ENCODE data around the gene OR13C9. TPM values are rescaled to one million over a fixed set of nuclear protein-coding genes. Genes with fewer than 3 reads are reported as not detected.
"Not testable (repeated sequence)": the region's sequence is repeated elsewhere in the genome, so short reads cannot be mapped to it uniquely, and the experiment has no call there.

The OR13C9 gene
- not detected for total RNA-seq

GRCh38 chr9:104618104-104618503 is at the start of gene OR13C9:
Gene OR13C9 (minus strand): TSS chr9:104618204. CDS start chr9:104618204, 0 bp downstream.
- Histone ChIP-seq H3K9ac (ENCODE audit: low read depth in 2 of 2, low read length in 2 of 2) (no peak within 1 kb of the TSS), H3K4me3 (no peak within 1 kb of the TSS), H3K36me3 (no peaks in the 10 kb centered on the region), H3K4me1 (no peaks in the 10 kb centered on the region), H3K9me3 (no peaks in the 10 kb centered on the region), H3K27ac (no peak within 1 kb of the TSS), H3K27me3 (no peaks in the 10 kb centered on the region)
- no peak for TF ChIP-seq CTCF (IDR thresholded peaks at IDR 0.05)
- DNase-seq: no peak
- intact Hi-C loops (cut with DNase I): no loop called here

GRCh38 chr9:104658496-104659195 is 40.6 kb upstream of the OR13C9 start:
- intact Hi-C loops (cut with DNase I): no loop called here
- TF ChIP-seq CTCF (IDR thresholded peaks at IDR 0.05): no peak

GRCh38 chr9:104635456-104635855 is 17.5 kb upstream of the OR13C9 start:
- Histone ChIP-seq H3K4me3 (no peak overlapping the region), H3K27me3 (no peaks in the 10 kb centered on the region), H3K9ac (ENCODE audit: low read depth in 2 of 2, low read length in 2 of 2) (no peak overlapping the region), H3K27ac (no peak overlapping the region), H3K36me3 (no peaks in the 10 kb centered on the region), H3K4me1 (no peaks in the 10 kb centered on the region), H3K9me3 (no peaks in the 10 kb centered on the region)
- TF ChIP-seq CTCF (IDR thresholded peaks at IDR 0.05): no peak
- intact Hi-C loops (cut with DNase I): no loop called here
- no peak for DNase-seq

More at GRCh38 chr9:104658496-104659195, 40.6 kb upstream of the OR13C9 start:
- H3K4me3 ChIP-seq: no peak overlapping the region
- no peak for DNase-seq
- H3K4me1 ChIP-seq: no peaks in the 10 kb centered on the region
- no peak overlapping the region for H3K9ac ChIP-seq (ENCODE audit: low read depth in 2 of 2, low read length in 2 of 2)
- H3K27me3 ChIP-seq: no peaks in the 10 kb centered on the region
- H3K36me3 ChIP-seq: no peaks in the 10 kb centered on the region
- H3K9me3 ChIP-seq: no peaks in the 10 kb centered on the region
- no peak overlapping the region for H3K27ac ChIP-seq

- Histone ChIP-seq H3K36me3 (no peaks in the 10 kb centered on the region), H3K9me3 (no peaks in the 10 kb centered on the region), H3K4me3 (no peak overlapping the region), H3K27me3 (no peaks in the 10 kb centered on the region), H3K27ac (no peak overlapping the region), H3K4me1 (no peaks in the 10 kb centered on the region), H3K9ac (ENCODE audit: low read depth in 2 of 2, low read length in 2 of 2) (no peak overlapping the region)
- no peak for TF ChIP-seq CTCF (IDR thresholded peaks at IDR 0.05)
- DNase-seq: no peak
- intact Hi-C loops (cut with DNase I): no loop called here
Measured at GRCh38 chr9:104633976-104634520, 16.0 kb upstream of the OR13C9 start.

- H3K27me3 ChIP-seq; intact Hi-C loops (cut with DNase I); H3K4me3 ChIP-seq; DNase-seq; H3K36me3 ChIP-seq; H3K9me3 ChIP-seq; H3K9ac ChIP-seq (ENCODE audit: low read depth in 2 of 2, low read length in 2 of 2); H3K27ac ChIP-seq; H3K4me1 ChIP-seq: not testable (repeated sequence)
Measured at GRCh38 chr9:104625964-104626363, 8.0 kb upstream of the OR13C9 start.

- H3K9me3 ChIP-seq: no peaks in the 10 kb centered on the region
- no peaks in the 10 kb centered on the region for H3K36me3 ChIP-seq
- H3K9ac ChIP-seq (ENCODE audit: low read depth in 2 of 2, low read length in 2 of 2): no peak overlapping the region
- no peaks in the 10 kb centered on the region for H3K4me1 ChIP-seq
- H3K27me3 ChIP-seq: no peaks in the 10 kb centered on the region
- H3K27ac ChIP-seq: no peak overlapping the region
- DNase-seq: no peak
- TF ChIP-seq CTCF (IDR thresholded peaks at IDR 0.05): no peak
- intact Hi-C loops (cut with DNase I): no loop called here
- no peak overlapping the region for H3K4me3 ChIP-seq
Measured at GRCh38 chr9:104617418-104617817, 586 bp downstream of the OR13C9 start.
